Sigmoid colon (tissue), 7 donors: Measurements from ENCODE around the gene VWA1. TPM values are rescaled to one million over a fixed set of nuclear protein-coding genes. Genes with fewer than 3 reads are reported as not detected.
"Not testable (repeated sequence)": the region's sequence is repeated elsewhere in the genome, so short reads cannot be mapped to it uniquely, and the experiment has no call there.

ENCODE experiments used
- DNase-seq: peaks from one replicate; pipeline ENCODE4 v3.0.0-alpha.2; 2019
- H3K27ac ChIP-seq, 4 donors: fragments of 200-600 bp; sonication (generic); one replicate each; pipeline ENCODE4 v1.5.1; 2016 to 2019; ENCODE audit warnings: mild to moderate bottlenecking in 1 of 4
- H3K27me3 ChIP-seq, 3 donors: fragments of 200-600 bp; sonication (generic); one replicate each; pipeline ENCODE4 v1.5.1; 2019; ENCODE audit warnings: mild to moderate bottlenecking in 1 of 3
- H3K36me3 ChIP-seq, 4 donors: fragments of 200-600 bp; sonication (generic); one replicate each; pipeline ENCODE4 v1.5.1; 2016 to 2019
- H3K4me1 ChIP-seq, 4 donors: fragments of 200-600 bp; sonication (generic); one replicate each; pipeline ENCODE4 v1.5.1; 2017 to 2019
- H3K4me3 ChIP-seq, 4 donors: fragments of 200-600 bp; sonication (generic); one replicate each; pipeline ENCODE4 v1.5.1; 2017 to 2019; ENCODE audit warnings: mild to moderate bottlenecking in 2 of 4, moderate library complexity in 1 of 4
- H3K9me3 ChIP-seq, 4 donors: fragments of 200-600 bp in 3 of 4; sonication (generic) in 3 of 4; one replicate each; pipeline versions ENCODE4 v1.5.1 to v1.6.1; 2013 to 2019
- CTCF ChIP-seq, 4 experiments: fragments of 450-650 bp in 3 of 4; fragments of 200-600 bp in 1 of 4; IDR thresholded peaks; one replicate each; pipeline ENCODE4 v1.5.1; 2016 to 2019; ENCODE audit warnings: antibody characterized with exemption in 4 of 4, mild to moderate bottlenecking in 3 of 4, moderate library complexity in 2 of 4
- EP300 ChIP-seq, 4 donors: sonication (generic); formaldehyde crosslinking; IDR thresholded peaks; one replicate each; pipeline ENCODE4 v1.6.1; 2017; ENCODE audit warnings: antibody characterized with exemption in 4 of 4
- POLR2A ChIP-seq, 2 donors: fragments of 450-650 bp; IDR thresholded peaks; one replicate each; pipeline ENCODE4 v1.6.1; 2016; ENCODE audit warnings: antibody characterized with exemption in 2 of 2, mild to moderate bottlenecking in 2 of 2, moderate library complexity in 2 of 2
- POLR2AphosphoS5 ChIP-seq, 4 donors: sonication (generic); formaldehyde crosslinking; IDR thresholded peaks; one replicate each; pipeline ENCODE4 v1.6.1; 2017; ENCODE audit warnings: antibody characterized with exemption in 4 of 4
- WGBS, 2 donors: extraction: QIAGEN DNeasy Blood & Tissue Kit; methylation state at CpG; one replicate each; pipeline ENCODE4 v1.1.7; 2013; 5-methylcytosine and 5-hydroxymethylcytosine counted together
- intact Hi-C: fragments of 100-400 bp; cut with DNase I; formaldehyde crosslinking; loops from one replicate; pipeline ENCODE4 v1.15.1; 2023
- polyA plus RNA-seq, 3 donors: library from polyadenylated mRNA; stranded (reverse); fragments of 200-250 nt; gene quantifications; one replicate each; pipeline ENCODE4 v1.2.3, GENCODE V29; 2013
- total RNA-seq, 4 donors: library from RNA; depleted of rRNA; stranded (reverse); fragments of >200 nt; gene quantifications; one replicate each; pipeline ENCODE4 v1.1.0, GENCODE V29; 2016
- donor health status: healthy with polysubstance abuse.
- donor health status: Bipolar disorder and iron deficiency.
- donor health status: healthy.

VWA1 gene
- total and polyA plus RNA-seq, 7 donors, result 2.4 to 107 (median 47.1) TPM

- 97% methylated on average over 14 of the region's 14 CpGs for WGBS, 2 donors
- intact Hi-C loops, result no loop called here
These were observed 47.4 kb downstream of the VWA1 start for GRCh38 chr1:1482856-1483255.

DNA sequence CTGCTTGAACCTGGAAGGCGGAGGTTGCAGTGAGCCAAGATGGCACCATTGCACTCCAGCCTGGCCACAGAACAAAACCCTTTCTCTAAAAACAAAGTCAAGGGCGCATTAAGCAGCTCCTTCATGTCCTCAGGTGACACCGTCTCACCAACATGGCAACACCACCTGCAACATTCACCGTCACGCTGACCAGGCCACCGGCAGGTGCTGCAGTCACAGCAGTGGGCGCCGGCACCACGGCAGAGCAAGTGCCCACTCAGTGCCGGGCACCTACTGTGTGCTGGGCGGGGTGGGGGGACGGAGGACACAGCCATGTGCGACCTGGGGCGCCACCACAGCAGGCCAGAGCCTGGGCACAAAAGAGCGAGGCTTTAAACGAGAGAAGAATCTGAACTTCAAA, 48.2 kb downstream of the VWA1 start:
- Histone ChIP-seq H3K4me1 (no peaks in the 10 kb centered on the region), H3K36me3 (peaks cover 25 to 80% (median 43%) of the 10 kb centered on the region in 4 donors), H3K27me3 (no peaks in the 10 kb centered on the region), H3K4me3 (no peak overlapping the region), H3K27ac (no peak overlapping the region), H3K9me3 (no peaks in the 10 kb centered on the region)
- no peak for DNase-seq
- no peak for TF ChIP-seq CTCF (IDR thresholded peaks at IDR 0.05)
- TF ChIP-seq POLR2A (IDR thresholded peaks at IDR 0.05), result no peak
- TF ChIP-seq POLR2AphosphoS5 (IDR thresholded peaks at IDR 0.05), result no peak
- TF ChIP-seq EP300 (IDR thresholded peaks at IDR 0.05), result no peak
- intact Hi-C loops, result no loop called here
- WGBS, 2 donors, result 96 to 97% methylated on average over 16 of the region's 16 CpGs

More at GRCh38 chr1:1482856-1483255, 47.4 kb downstream of the VWA1 start:
- Histone ChIP-seq H3K27ac (no peak overlapping the region), H3K36me3 (peaks cover 26 to 77% (median 45%) of the 10 kb centered on the region in 4 donors), H3K27me3 (no peaks in the 10 kb centered on the region), H3K4me3 (no peak overlapping the region), H3K4me1 (no peaks in the 10 kb centered on the region), H3K9me3 (no peaks in the 10 kb centered on the region)
- TF ChIP-seq CTCF (IDR thresholded peaks at IDR 0.05), result no peak
- no peak for TF ChIP-seq EP300 (IDR thresholded peaks at IDR 0.05)
- no peak for TF ChIP-seq POLR2A (IDR thresholded peaks at IDR 0.05)
- TF ChIP-seq POLR2AphosphoS5 (IDR thresholded peaks at IDR 0.05), result no peak
- no peak for DNase-seq

GRCh38 chr1:1484976-1485750, 49.7 kb downstream of the VWA1 start:
- H3K4me1 ChIP-seq, intact Hi-C loops, H3K27me3 ChIP-seq, H3K27ac ChIP-seq, DNase-seq, H3K9me3 ChIP-seq, H3K4me3 ChIP-seq: not testable (repeated sequence)
- H3K36me3 ChIP-seq, result peaks cover 33 to 82% (median 49%) of the 10 kb centered on the region in 4 donors
- whole genome bisulfite sequencing, 2 donors, result 96% methylated on average over 42 to 43 of the region's 46 CpGs

DNA sequence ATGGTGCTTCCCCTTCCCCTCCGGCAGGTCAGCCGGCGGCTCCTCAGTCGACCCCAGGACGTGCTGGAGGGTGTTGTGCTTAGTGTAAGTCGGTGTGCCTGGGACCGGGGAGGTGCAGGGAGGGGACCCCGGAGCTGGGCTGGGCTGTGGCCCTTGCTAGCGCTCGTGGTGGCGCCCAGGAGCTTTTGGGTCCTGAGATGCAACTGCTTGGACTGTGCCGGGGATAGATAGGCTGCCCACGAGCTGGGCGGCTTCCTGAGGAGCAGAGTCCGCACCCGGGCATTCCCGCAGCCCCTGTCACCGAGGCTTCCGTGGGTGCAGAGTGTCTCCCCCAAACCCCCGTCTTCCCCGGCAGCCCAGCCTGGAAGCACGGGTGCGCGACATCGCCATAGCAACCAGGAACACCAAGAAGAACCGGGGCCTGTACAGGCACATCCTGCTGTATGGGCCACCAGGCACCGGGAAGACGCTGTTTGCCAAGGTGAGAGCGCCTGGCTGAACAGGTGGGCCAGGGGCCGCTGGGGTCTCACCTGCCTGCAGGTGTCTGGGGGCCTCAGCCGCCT, 50.3 kb downstream of the VWA1 start:
- DNase-seq, intact Hi-C loops, H3K27ac ChIP-seq, H3K4me1 ChIP-seq, H3K4me3 ChIP-seq, H3K27me3 ChIP-seq, H3K9me3 ChIP-seq: not testable (repeated sequence)
- 95 to 96% methylated on average over 31 of the region's 31 CpGs for WGBS, 2 donors
- peaks cover 35 to 82% (median 52%) of the 10 kb centered on the region in 4 donors for H3K36me3 ChIP-seq

DNA sequence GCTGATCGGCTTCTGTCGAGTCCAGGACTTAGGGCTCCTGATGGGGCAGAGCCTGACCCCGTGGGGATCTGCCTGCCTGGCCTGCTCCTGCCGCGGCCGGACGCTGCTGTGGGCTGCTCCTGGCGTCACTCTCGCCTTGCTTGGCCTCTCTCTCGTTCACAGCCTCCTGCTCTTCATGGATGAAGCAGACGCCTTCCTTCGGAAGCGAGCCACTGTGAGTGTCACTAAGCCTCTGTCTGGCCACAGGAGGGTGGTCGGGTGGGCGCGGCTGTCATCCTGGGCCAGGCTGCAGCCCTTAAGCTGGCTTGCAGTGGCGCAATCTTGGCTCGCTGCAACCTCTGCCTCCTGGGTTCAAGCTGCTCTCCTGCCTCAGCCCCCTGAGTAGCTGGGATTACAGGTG, 52.2 kb downstream of the VWA1 start:
- DNase-seq, result no peak
- intact Hi-C loops, result no loop called here
- Histone ChIP-seq H3K27ac (no peak overlapping the region), H3K4me3 (no peak overlapping the region), H3K9me3 (no peaks in the 10 kb centered on the region), H3K27me3 (no peaks in the 10 kb centered on the region), H3K4me1 (no peaks in the 10 kb centered on the region), H3K36me3 (peaks cover 34 to 88% (median 48%) of the 10 kb centered on the region in 4 donors)
- no peak for TF ChIP-seq POLR2AphosphoS5 (IDR thresholded peaks at IDR 0.05)
- TF ChIP-seq CTCF (IDR thresholded peaks at IDR 0.05), result no peak
- TF ChIP-seq POLR2A (IDR thresholded peaks at IDR 0.05), result no peak
- 95 to 97% methylated on average over 18 of the region's 18 CpGs for WGBS, 2 donors
